Measurements from ENCODE around the gene MYADML2. TPM values are rescaled to one million over a fixed set of nuclear protein-coding genes. Genes with fewer than 3 reads are reported as not detected.
"Not testable (repeated sequence)": the region's sequence is repeated elsewhere in the genome, so short reads cannot be mapped to it uniquely, and the experiment has no call there.

The MYADML2 gene
- total RNA-seq, 1 experiment from 2014 or later, result 0.22 TPM

DNA sequence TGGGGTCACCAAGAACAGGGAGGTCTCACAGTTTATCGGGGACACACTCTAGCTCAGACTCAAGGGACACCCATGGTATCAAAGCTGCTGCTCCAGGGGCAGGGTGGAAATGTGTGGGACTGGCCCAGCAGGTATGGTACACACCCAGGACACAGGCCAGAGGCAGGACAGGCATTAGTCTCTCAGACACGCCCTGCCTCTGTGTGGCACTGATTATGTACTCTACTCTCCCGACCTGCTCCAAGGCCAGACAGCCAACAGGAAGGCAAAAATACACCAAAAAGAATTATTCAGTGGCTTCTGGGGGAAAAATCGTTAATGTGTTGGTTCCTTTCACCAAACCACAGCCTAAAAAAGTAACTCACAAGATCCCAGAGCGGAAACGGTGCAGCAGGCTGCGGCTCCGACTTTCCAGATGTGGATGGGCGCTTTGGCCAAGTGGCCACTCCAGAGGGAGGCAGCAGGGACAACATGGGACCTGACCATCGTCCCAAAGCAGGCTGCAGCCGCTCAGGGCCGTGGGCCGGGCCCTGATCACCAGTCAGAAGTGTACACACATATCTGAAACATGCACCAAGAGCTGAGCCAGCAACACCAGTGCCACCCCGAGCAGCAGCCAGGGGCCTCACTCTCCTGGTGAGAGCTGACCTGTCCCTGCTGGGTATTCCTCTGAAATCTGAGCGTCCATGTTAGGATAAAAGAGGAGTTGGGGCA, 28.0 kb downstream of the MYADML2 start:
- TF ChIP-seq, protein P1, sequence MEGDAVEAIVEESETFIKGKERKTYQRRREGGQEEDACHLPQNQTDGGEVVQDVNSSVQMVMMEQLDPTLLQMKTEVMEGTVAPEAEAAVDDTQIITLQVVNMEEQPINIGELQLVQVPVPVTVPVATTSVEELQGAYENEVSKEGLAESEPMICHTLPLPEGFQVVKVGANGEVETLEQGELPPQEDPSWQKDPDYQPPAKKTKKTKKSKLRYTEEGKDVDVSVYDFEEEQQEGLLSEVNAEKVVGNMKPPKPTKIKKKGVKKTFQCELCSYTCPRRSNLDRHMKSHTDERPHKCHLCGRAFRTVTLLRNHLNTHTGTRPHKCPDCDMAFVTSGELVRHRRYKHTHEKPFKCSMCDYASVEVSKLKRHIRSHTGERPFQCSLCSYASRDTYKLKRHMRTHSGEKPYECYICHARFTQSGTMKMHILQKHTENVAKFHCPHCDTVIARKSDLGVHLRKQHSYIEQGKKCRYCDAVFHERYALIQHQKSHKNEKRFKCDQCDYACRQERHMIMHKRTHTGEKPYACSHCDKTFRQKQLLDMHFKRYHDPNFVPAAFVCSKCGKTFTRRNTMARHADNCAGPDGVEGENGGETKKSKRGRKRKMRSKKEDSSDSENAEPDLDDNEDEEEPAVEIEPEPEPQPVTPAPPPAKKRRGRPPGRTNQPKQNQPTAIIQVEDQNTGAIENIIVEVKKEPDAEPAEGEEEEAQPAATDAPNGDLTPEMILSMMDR (conservative IDR thresholded peaks at IDR 0.05), result no peak
- no peaks in the 10 kb centered on the region for H3K9me3 ChIP-seq (ENCODE audit: control insufficient read depth, low read depth, low read length)
- no peak for DNase-seq
- no peak overlapping the region for H3K4ac ChIP-seq (ENCODE audit: low read depth, low read length)
- no peak overlapping the region for H2AK5ac ChIP-seq (ENCODE audit: insufficient read length, low read length)
- H3K9ac ChIP-seq (ENCODE audit: extremely low read depth, insufficient read length, low read length), result no peak overlapping the region
- H2BK20ac ChIP-seq (ENCODE audit: low read depth, low read length, poor library complexity, severe bottlenecking), result no peak overlapping the region
- Mint-ChIP-seq H3K4me1 (peaks cover 23 to 26% of the 10 kb centered on the region in 2 experiments), H3K27ac (peak overlapping the region; percentile 30 to 88 (median 75); a peak in 4 of 7 replicates), H3K36me3 (ENCODE audit: insufficient read depth in 1 of 3, low read depth in 3 of 3) (peaks cover 18 to 54% (median 47%) of the 10 kb centered on the region in 3 experiments; a peak in 6 of 7 replicates), H3K9me3 (no peaks in the 10 kb centered on the region; a peak in 1 of 5 replicates), H3K27me3 (ENCODE audit: low read depth) (no peaks in the 10 kb centered on the region), H3K4me3 (peak overlapping the region; percentile 80 to 89; a peak in 4 of 5 replicates)
- H3K27ac ChIP-seq (ENCODE audit: insufficient read length, low read depth, low read length), result no peak overlapping the region
- WGBS (ENCODE audit: extremely low coverage, insufficient read length, low lambda C conversion rate), result no CpG with 5 or more reads among the region's 15 CpGs
- H3K4me1 ChIP-seq (ENCODE audit: insufficient read depth, low read length), result no peaks in the 10 kb centered on the region
- H3K23me2 ChIP-seq (ENCODE audit: insufficient read length, low read depth, low read length, poor library complexity, severe bottlenecking), result peaks cover 7% of the 10 kb centered on the region
- H4K20me1 ChIP-seq (ENCODE audit: control insufficient read depth, insufficient read depth, insufficient read length), result no peaks in the 10 kb centered on the region
- no peak overlapping the region for H2BK12ac ChIP-seq (ENCODE audit: insufficient read length, low read depth, low read length)
- peaks cover 7% of the 10 kb centered on the region; the same call in 1 of the 2 replicates for H3K79me2 ChIP-seq (ENCODE audit: insufficient read depth, low read length)
- H2BK120ac ChIP-seq (ENCODE audit: low read depth, low read length, poor library complexity, severe bottlenecking), result no peak overlapping the region
- H2BK5ac ChIP-seq (ENCODE audit: insufficient read length, low read length), result no peak overlapping the region
- H2BK15ac ChIP-seq (ENCODE audit: low read depth, low read length), result no peak overlapping the region
- H4K8ac ChIP-seq (replicated peaks; ENCODE audit: insufficient read length, low read depth, low read length), result no peak overlapping the region
- no peak overlapping the region for H3K23ac ChIP-seq (ENCODE audit: insufficient read length, low read depth, low read length)
- no peak overlapping the region for H3K56ac ChIP-seq (ENCODE audit: insufficient read length, low read depth, low read length)
- no peak overlapping the region for H3T11ph ChIP-seq (ENCODE audit: low read length)
- H3K18ac ChIP-seq (ENCODE audit: insufficient read length, low read depth, low read length), result no peak overlapping the region
- no peak overlapping the region for H3K4me2 ChIP-seq (ENCODE audit: insufficient read depth, insufficient read length, low read length)
- H4K91ac ChIP-seq (ENCODE audit: insufficient read length, low read depth, low read length), result no peak overlapping the region
- peaks cover 3% of the 10 kb centered on the region for H3K79me1 ChIP-seq (ENCODE audit: insufficient read depth, low read depth, low read length, poor library complexity, severe bottlenecking)
- no peaks in the 10 kb centered on the region for H3K27me3 ChIP-seq (ENCODE audit: insufficient read depth, low read length)
- H3K14ac ChIP-seq (ENCODE audit: insufficient read depth, low read length), result no peak overlapping the region
- no peak overlapping the region for H4K5ac ChIP-seq (ENCODE audit: insufficient read length, low read depth, low read length)
- H2AFZ ChIP-seq (ENCODE audit: low read length), result no peak overlapping the region

DNA sequence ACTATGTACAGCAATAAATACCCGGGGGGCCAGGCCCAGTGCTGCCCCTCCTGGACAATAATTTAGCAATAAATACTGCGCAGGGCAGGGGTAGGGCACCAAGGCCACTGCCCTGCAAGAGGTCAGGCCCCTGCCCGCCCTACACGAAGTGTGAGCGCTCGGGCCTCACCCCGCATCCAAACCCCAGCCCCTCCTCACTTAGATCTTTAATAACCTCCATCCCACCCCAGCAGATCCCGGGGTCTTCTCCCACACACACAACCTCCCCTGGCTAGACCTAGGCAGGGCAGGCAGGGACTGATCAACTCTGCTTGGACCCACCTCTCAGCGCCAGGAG, 28.7 kb downstream of the MYADML2 start:
- Mint-ChIP-seq H3K27ac (peak overlapping the region; percentile 40 to 91 (median 88); a peak in 5 of 7 replicates), H3K4me1 (peaks cover 21 to 23% of the 10 kb centered on the region in 2 experiments), H3K4me3 (peak overlapping the region; percentile 80 to 89), H3K36me3 (ENCODE audit: insufficient read depth in 1 of 3, low read depth in 3 of 3) (peaks cover 20 to 59% (median 52%) of the 10 kb centered on the region in 3 experiments; a peak in 6 of 7 replicates)
- not testable (repeated sequence) for H3K4ac ChIP-seq (ENCODE audit: low read depth, low read length); H3K27me3 ChIP-seq (ENCODE audit: insufficient read depth, low read length); H3K18ac ChIP-seq (ENCODE audit: insufficient read length, low read depth, low read length); H3K79me1 ChIP-seq (ENCODE audit: insufficient read depth, low read depth, low read length, poor library complexity, severe bottlenecking); H4K8ac ChIP-seq (replicated peaks; ENCODE audit: insufficient read length, low read depth, low read length); H2BK120ac ChIP-seq (ENCODE audit: low read depth, low read length, poor library complexity, severe bottlenecking); H2AFZ ChIP-seq (ENCODE audit: low read length); H4K20me1 ChIP-seq (ENCODE audit: control insufficient read depth, insufficient read depth, insufficient read length); H4K5ac ChIP-seq (ENCODE audit: insufficient read length, low read depth, low read length); H4K91ac ChIP-seq (ENCODE audit: insufficient read length, low read depth, low read length); H3K4me1 ChIP-seq (ENCODE audit: insufficient read depth, low read length); H2BK15ac ChIP-seq (ENCODE audit: low read depth, low read length); H3K4me2 ChIP-seq (ENCODE audit: insufficient read depth, insufficient read length, low read length); H3K9me3 Mint-ChIP-seq; H2BK12ac ChIP-seq (ENCODE audit: insufficient read length, low read depth, low read length); DNase-seq; H3K9me3 ChIP-seq (ENCODE audit: control insufficient read depth, low read depth, low read length); H3K27ac ChIP-seq (ENCODE audit: insufficient read length, low read depth, low read length); H3K23ac ChIP-seq (ENCODE audit: insufficient read length, low read depth, low read length); H3K9ac ChIP-seq (ENCODE audit: extremely low read depth, insufficient read length, low read length); H2BK5ac ChIP-seq (ENCODE audit: insufficient read length, low read length); H3K14ac ChIP-seq (ENCODE audit: insufficient read depth, low read length); H3K23me2 ChIP-seq (ENCODE audit: insufficient read length, low read depth, low read length, poor library complexity, severe bottlenecking); H2AK5ac ChIP-seq (ENCODE audit: insufficient read length, low read length); H3T11ph ChIP-seq (ENCODE audit: low read length); H3K27me3 Mint-ChIP-seq (ENCODE audit: low read depth); H2BK20ac ChIP-seq (ENCODE audit: low read depth, low read length, poor library complexity, severe bottlenecking); H3K79me2 ChIP-seq (ENCODE audit: insufficient read depth, low read length); H3K56ac ChIP-seq (ENCODE audit: insufficient read length, low read depth, low read length)
- WGBS (ENCODE audit: extremely low coverage, insufficient read length, low lambda C conversion rate), result no CpG with 5 or more reads among the region's 9 CpGs

Data from H9 (cell line).